SJCRH30 (cell line): Measurements from ENCODE around the gene DNASE1. TPM values are rescaled to one million over a fixed set of nuclear protein-coding genes. Genes with fewer than 3 reads are reported as not detected.
"Not testable (repeated sequence)": the region's sequence is repeated elsewhere in the genome, so short reads cannot be mapped to it uniquely, and the experiment has no call there.

ENCODE experiments used
- DNase-seq, 2 experiments: peaks; one replicate each; pipeline ENCODE4 v3.0.0-alpha.2; 2015 to 2020
- H3K27ac ChIP-seq: fragments of 250-450 bp; sonication (Bioruptor Pico); 2 replicates; pipeline ENCODE4 v1.5.1; 2020; ENCODE audit warnings: mild to moderate bottlenecking, moderate library complexity
- H3K27me3 ChIP-seq: fragments of 250-450 bp; sonication (Bioruptor Pico); 2 replicates; pipeline ENCODE4 v1.5.1; 2020; ENCODE audit warnings: mild to moderate bottlenecking, moderate library complexity
- H3K36me3 ChIP-seq: fragments of 250-450 bp; sonication (Bioruptor Pico); 2 replicates; pipeline ENCODE4 v1.5.1; 2020; ENCODE audit warnings: mild to moderate bottlenecking, moderate library complexity
- H3K4me1 ChIP-seq: fragments of 250-450 bp; sonication (Bioruptor Pico); 2 replicates; pipeline ENCODE4 v1.5.1; 2020; ENCODE audit warnings: mild to moderate bottlenecking, moderate library complexity
- H3K4me3 ChIP-seq: fragments of 250-450 bp; sonication (Bioruptor Pico); 2 replicates; pipeline ENCODE4 v1.5.1; 2020; ENCODE audit warnings: mild to moderate bottlenecking, moderate library complexity
- H3K9me3 ChIP-seq: fragments of 250-450 bp; sonication (Bioruptor Pico); replicated peaks from 2 replicates; pipeline ENCODE4 v1.5.1; 2020; ENCODE audit warnings: mild to moderate bottlenecking, moderate library complexity
- total RNA-seq: library from RNA; depleted of rRNA; stranded (reverse); fragments of >200 nt; shearing (Covaris generic); gene quantifications from 2 replicates; pipeline ENCODE4 v1.2.3, GENCODE V29; 2014

The DNASE1 gene
- total RNA-seq, 1 experiment from 2014 or later, result 19.3 TPM

DNA sequence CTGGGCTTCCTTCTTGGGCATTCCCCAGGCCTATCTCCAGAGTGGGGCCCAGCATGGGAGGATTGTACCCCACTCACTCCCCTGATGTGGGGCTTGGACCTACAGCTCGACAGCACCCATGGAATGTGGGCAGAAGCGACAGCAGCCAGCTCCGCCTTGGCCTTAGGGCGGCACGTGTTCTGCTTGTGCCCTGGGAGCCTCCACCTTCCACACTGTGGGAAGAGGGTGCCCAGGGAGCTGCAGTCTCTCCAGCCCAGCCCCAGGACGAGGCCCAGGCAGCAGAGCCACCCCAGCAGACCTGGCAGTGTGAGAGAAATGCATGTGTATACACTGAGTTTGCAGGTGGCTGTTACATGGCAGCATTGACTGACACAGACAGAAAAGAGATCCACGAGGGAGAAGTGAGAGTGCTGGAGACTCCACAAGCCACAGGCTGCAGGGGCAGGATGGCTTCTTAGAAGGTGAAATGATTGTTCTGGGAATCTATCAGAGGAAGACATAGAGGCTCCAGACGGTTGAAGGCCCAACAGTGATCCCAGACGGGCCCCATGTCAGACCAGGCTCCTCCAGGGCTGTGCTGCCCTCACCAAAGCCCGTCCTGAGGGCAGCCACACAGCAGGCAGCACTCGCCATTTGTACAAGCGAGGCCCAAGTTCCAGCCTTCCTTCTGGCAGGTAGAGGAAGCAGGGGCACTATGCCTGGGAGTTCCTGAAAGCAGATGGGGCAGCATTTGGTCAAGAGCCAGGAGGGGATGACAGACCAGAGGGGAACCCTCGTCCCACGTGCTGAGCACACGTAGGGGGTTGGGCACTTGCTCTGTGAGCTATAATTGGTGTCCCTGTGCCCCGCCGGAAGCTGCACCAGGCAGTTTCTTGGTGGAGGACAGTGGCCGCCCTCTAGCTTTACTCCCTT lies 2.8 kb upstream of the DNASE1 start:
- Histone ChIP-seq H3K4me1 (peaks cover 3% of the 10 kb centered on the region), H3K9me3 (no peaks in the 10 kb centered on the region), H3K27ac (no peak overlapping the region), H3K27me3 (no peaks in the 10 kb centered on the region), H3K4me3 (no peak overlapping the region), H3K36me3 (no peaks in the 10 kb centered on the region)
- no peak for DNase-seq

DNA sequence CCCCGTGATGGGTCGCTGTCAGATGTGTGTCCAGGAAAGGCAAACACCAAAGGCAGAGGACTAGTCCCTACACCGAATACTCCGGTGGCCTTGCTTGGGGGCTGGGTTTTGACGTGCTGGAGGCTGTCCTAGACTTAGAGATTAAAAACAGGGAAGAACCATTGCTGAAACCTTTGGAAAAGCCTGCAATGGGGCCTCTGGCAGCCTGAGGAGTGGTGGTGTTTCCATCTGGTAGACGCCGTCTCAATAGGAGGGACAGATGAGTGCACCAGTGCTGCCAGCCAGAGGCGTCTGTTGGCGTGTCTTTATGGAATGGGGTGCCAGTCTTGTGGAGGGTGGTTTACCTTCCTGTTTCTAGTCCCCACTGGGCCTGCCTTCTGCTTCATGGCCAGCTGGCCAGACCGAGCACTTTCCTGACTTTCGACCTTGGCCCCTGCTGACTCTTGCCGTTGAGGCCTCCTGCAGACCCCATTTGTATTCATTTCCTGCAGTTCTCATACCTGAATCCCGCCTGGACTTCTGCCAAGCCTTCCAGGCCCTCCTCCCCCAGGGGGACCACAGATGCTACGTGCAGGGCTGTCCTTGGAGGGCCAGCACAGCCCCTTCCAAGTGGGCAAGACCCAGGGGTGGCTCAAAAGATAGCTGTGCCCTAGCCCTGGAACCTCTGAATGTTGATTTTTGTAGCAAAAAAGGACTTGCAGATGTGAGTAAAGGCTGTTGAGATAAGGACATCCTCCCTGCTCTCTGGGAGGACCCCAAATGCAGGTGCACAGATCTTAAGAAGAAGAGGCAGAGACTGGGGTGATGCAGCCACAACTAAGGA lies 1.9 kb upstream of the DNASE1 start:
- DNase-seq, result no peak
- H3K36me3 ChIP-seq, result peaks cover 4% of the 10 kb centered on the region; the same call in 1 of the 2 replicates
- H3K27ac ChIP-seq, result no peak overlapping the region
- no peak overlapping the region for H3K4me3 ChIP-seq
- no peaks in the 10 kb centered on the region for H3K4me1 ChIP-seq
- H3K27me3 ChIP-seq, result no peaks in the 10 kb centered on the region
- H3K9me3 ChIP-seq, result no peaks in the 10 kb centered on the region

- Histone ChIP-seq H3K9me3 (no peaks in the 10 kb centered on the region), H3K27ac (no peak overlapping the region), H3K4me1 (no peaks in the 10 kb centered on the region), H3K27me3 (no peaks in the 10 kb centered on the region), H3K4me3 (no peak overlapping the region), H3K36me3 (peaks cover 11% of the 10 kb centered on the region; the same call in 1 of the 2 replicates)
- no peak for DNase-seq
These were observed 522 bp downstream of the DNASE1 start for GRCh38 chr16:3655030-3655395.

DNA sequence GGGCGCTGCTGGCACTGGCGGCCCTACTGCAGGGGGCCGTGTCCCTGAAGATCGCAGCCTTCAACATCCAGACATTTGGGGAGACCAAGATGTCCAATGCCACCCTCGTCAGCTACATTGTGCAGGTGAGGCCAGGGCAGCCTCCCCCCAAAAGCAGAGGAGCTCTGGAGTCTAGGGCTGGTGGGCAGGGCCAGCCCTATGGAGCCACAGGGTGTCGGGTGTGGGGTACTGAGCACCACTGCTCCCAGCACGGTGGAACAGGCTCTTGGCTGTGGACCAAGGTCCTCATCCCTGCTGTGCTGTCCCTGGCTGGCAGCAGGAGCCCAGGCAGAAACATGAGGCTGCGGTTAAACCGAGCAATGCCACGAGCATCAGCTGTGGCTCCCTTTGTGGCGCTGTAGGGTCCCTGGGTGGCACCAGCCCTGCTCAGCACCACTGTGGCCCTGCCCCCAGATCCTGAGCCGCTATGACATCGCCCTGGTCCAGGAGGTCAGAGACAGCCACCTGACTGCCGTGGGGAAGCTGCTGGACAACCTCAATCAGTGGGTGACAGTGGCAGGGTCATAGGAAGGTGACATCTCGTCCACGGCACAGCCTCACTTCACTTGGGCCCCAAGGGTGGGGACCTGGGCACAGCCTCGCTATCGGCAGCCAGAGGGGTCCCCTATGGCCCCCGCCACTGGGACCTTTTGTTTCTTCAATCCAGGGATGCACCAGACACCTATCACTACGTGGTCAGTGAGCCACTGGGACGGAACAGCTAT lies 1.1 kb downstream of the DNASE1 start:
- peaks cover 12% of the 10 kb centered on the region; the same call in 1 of the 2 replicates for H3K36me3 ChIP-seq
- no peak for DNase-seq

GRCh38 chr16:3656160-3656490 lies 1.6 kb downstream of the DNASE1 start:
- peaks cover 16% of the 10 kb centered on the region; the same call in 1 of the 2 replicates for H3K36me3 ChIP-seq
- not testable (repeated sequence) for H3K27me3 ChIP-seq, DNase-seq, H3K4me3 ChIP-seq, H3K4me1 ChIP-seq, H3K9me3 ChIP-seq, H3K27ac ChIP-seq

More for the DNA sequence above, 1.1 kb downstream of the DNASE1 start:
- Histone ChIP-seq H3K4me1 (no peaks in the 10 kb centered on the region), H3K27me3 (no peaks in the 10 kb centered on the region), H3K4me3 (no peak overlapping the region), H3K27ac (no peak overlapping the region), H3K9me3 (no peaks in the 10 kb centered on the region)

DNA sequence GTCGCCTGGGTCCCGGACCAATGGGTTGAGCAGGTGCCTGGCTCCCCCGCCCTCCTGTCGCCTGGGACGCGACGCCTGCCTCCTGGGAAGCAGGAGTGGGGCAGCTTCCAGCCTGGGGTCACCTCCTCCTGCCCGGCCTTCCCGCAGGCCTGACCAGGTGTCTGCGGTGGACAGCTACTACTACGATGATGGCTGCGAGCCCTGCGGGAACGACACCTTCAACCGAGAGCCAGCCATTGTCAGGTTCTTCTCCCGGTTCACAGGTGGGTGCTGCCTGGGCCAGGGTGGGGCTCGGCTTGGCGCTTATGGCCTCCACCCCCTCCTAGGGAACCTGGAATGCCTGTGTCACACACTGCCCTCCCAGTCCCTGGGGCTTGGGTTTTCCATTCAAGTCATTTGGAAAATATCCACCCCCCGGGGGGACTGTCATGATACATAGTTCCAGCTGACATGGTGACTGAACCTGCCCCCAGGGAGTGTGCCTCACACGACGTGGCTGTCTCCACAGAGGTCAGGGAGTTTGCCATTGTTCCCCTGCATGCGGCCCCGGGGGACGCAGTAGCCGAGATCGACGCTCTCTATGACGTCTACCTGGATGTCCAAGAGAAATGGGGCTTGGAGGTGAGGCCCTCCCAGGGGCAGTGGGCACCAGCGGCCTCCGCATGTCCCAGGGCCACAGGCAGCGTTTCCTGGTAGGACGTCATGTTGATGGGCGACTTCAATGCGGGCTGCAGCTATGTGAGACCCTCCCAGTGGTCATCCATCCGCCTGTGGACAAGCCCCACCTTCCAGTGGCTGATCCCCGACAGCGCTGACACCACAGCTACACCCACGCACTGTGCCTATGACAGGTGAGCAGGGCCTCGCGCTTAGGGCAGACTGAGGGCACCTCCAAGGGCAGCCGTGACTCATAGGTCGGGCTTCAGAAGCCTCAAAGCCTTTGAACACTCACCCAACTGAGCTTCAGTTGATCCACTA lies 2.3 kb downstream of the DNASE1 start:
- no peak for DNase-seq
- Histone ChIP-seq H3K9me3 (no peaks in the 10 kb centered on the region), H3K4me3 (no peak overlapping the region), H3K4me1 (no peaks in the 10 kb centered on the region), H3K27ac (no peak overlapping the region), H3K27me3 (no peaks in the 10 kb centered on the region), H3K36me3 (peaks cover 20% of the 10 kb centered on the region; the same call in 1 of the 2 replicates)

DNA sequence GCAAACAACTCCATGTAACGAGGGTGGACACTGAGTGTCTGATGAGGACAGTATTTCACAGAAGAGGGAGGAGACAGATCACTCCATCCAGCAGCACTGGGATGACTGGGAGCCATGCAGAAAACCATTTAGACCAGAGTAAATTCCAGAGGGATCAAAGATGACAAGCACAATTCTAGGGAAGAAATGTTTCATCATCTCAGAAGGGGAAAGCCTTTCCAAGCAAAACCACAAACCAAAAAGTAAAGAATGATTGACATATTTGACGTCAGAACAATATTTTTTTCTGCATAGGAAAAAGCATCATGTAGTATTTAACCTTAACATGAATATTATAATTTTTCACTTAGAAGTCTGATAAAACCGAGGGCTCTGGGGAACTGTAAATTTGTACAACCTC lies 4.8 kb downstream of the DNASE1 start:
- Histone ChIP-seq H3K36me3 (peaks cover 22% of the 10 kb centered on the region; the same call in 1 of the 2 replicates), H3K9me3 (no peaks in the 10 kb centered on the region), H3K27ac (no peak overlapping the region), H3K27me3 (no peaks in the 10 kb centered on the region), H3K4me1 (no peaks in the 10 kb centered on the region), H3K4me3 (no peak overlapping the region)
- DNase-seq, result no peak

DNA sequence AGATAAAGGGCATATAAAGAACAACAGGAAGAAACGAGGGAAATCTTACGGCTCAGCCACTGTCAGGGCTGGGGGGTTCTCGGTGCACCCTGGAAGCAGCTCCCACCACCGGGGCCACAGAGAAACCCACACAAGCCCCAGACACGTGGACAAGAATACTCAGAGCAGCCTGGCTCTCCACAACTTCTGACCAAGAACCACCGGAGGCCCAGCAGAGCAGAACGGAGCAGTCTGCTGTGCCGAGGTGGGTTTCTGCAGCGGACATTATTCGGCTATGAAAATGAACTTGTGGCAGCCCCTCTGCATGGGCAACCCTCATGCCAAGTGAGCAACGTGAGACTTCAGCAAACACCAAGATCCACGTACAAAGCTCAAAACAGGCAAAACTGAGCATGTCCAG lies 6.8 kb downstream of the DNASE1 start:
- Histone ChIP-seq H3K4me1 (no peaks in the 10 kb centered on the region), H3K36me3 (peaks cover 23% of the 10 kb centered on the region; the same call in 1 of the 2 replicates), H3K4me3 (no peak overlapping the region), H3K27me3 (no peaks in the 10 kb centered on the region), H3K9me3 (no peaks in the 10 kb centered on the region), H3K27ac (no peak overlapping the region)
- DNase-seq, result no peak

DNA sequence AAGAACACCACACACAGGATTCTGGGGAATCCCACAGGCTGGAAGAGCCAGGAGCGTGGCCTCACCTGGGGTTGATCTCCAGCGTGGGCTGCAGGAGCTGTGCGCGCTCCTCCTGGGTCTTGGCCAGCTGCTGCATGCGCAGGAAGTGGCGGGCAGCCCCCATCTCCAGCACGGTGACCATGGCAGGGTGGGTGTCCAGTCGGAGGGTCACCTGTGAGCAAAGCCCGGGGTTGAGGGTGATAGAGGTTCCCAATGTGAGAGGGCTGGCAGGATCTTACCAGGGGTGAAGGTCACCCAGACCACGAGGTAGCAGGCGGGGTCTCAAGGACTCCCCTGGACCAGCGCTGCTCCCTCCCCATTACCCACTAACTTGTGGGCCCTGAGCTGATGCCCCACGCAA lies 7.4 kb downstream of the DNASE1 start:
- H3K27ac ChIP-seq, result no peak overlapping the region
- H3K9me3 ChIP-seq, result no peaks in the 10 kb centered on the region
- no peaks in the 10 kb centered on the region for H3K27me3 ChIP-seq
- no peaks in the 10 kb centered on the region for H3K4me1 ChIP-seq
- peaks cover 25% of the 10 kb centered on the region; the same call in 1 of the 2 replicates for H3K36me3 ChIP-seq
- H3K4me3 ChIP-seq, result no peak overlapping the region
- no peak for DNase-seq

DNA sequence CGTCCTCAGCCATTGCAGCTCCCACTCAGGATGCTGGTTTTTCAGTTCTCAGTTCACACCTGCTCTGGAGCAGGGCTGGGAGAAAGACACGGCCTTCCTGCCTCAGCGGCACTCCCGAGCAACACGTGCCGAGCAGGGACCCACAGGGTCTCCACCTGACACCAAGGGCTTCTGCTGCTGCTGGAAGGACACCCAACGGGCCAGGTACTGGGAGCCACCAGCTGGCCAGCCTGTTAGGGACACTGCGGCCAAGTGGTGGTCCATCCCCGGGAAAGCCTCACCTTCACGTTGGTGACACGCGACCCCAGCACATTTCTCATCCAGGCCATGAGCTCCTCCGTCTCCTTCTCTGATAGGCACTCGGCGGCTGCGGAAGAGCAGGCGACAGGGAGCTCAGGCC lies 8.1 kb downstream of the DNASE1 start:
- peaks cover 21% of the 10 kb centered on the region; the same call in 1 of the 2 replicates for H3K36me3 ChIP-seq
- no peaks in the 10 kb centered on the region for H3K9me3 ChIP-seq
- no peak for DNase-seq
- no peak overlapping the region for H3K4me3 ChIP-seq
- H3K4me1 ChIP-seq, result no peaks in the 10 kb centered on the region
- H3K27ac ChIP-seq, result no peak overlapping the region
- no peaks in the 10 kb centered on the region for H3K27me3 ChIP-seq

GRCh38 chr16:3664187-3664896 lies 9.9 kb downstream of the DNASE1 start:
- peaks cover 23% of the 10 kb centered on the region for H3K36me3 ChIP-seq
- H3K4me3 ChIP-seq, result no peak overlapping the region
- H3K4me1 ChIP-seq, result no peaks in the 10 kb centered on the region
- no peaks in the 10 kb centered on the region for H3K9me3 ChIP-seq
- H3K27me3 ChIP-seq, result no peaks in the 10 kb centered on the region
- no peak for DNase-seq
- H3K27ac ChIP-seq, result no peak overlapping the region

DNA sequence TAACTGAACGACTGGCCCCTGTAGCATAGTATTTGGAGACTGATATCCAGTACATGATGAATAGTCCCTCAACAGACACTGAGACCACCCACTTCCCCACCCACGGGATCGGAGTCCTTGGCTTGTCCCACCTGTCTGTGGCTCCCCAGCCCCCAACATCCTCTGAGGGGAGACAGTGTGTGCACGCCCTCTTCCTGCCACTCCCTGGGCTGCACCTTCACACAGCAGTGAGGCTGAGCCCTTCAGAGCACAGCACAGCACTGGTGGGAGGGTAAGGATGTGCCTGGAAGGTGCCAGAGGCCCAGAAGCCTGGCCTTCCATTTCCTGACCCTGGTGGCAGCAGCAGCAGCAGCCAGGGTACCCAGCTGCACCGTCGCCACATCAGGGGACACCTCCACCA lies 11.0 kb downstream of the DNASE1 start:
- H3K36me3 ChIP-seq, result peaks cover 23% of the 10 kb centered on the region

DNA sequence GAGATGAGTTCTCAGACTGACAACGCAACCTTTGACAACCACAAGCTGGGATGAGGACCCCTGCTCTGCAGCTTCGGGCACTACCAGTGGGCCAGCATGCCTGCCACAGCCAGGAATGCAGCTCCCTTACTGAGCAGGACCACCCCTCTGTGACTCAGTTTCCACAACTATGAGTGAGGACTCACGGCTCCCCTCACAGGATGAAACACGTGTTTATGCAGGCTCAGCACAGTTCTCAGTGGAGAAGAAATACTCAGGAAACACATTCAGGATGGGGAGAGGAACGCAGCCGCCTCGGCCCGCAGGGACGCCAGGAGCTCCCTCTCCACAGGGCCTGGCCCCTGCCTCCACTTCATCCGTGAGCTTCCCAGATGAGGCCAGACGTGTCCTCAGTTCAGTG lies 14.1 kb downstream of the DNASE1 start:
- no peaks in the 10 kb centered on the region for H3K4me1 ChIP-seq
- H3K4me3 ChIP-seq, result no peak overlapping the region
- H3K9me3 ChIP-seq, result no peaks in the 10 kb centered on the region
- DNase-seq, result no peak
- H3K27me3 ChIP-seq, result no peaks in the 10 kb centered on the region
- H3K27ac ChIP-seq, result no peak overlapping the region
- H3K36me3 ChIP-seq, result peaks cover 12% of the 10 kb centered on the region

More for the DNA sequence above, 11.0 kb downstream of the DNASE1 start:
- DNase-seq, result no peak
- H3K27ac ChIP-seq, result no peak overlapping the region
- H3K4me3 ChIP-seq, result no peak overlapping the region
- no peaks in the 10 kb centered on the region for H3K9me3 ChIP-seq
- no peaks in the 10 kb centered on the region for H3K4me1 ChIP-seq
- H3K27me3 ChIP-seq, result no peaks in the 10 kb centered on the region
